GM12878 (cell line): Measurements from ENCODE around the gene FIG4. TPM values are rescaled to one million over a fixed set of nuclear protein-coding genes. Genes with fewer than 3 reads are reported as not detected.

Experiments
- ATAC-seq: fragments of 200-7000 bp; cut with Tn5 transposase; 3 replicates; pipeline ENCODE4 v1.9.1; 2020; ENCODE audit warnings: mild to moderate bottlenecking, moderate library complexity
- BruUV-seq: library from RNA; stranded (reverse); fragments of 400-500 nt; replicated peaks from 2 replicates; lab custom pipeline; 2021; lab: Mats Ljungman, UMichigan
- CTCF ChIA-PET: fragments of 300-600 bp; sonication (Branson Sonifier 250); formaldehyde crosslinking; extraction: SDS; loops from one replicate; lab custom pipeline; 2021; ENCODE audit warnings: inconsistent platforms; lab: Yijun Ruan, JAX
- POLR2A ChIA-PET: fragments of 350-600 bp; formaldehyde crosslinking; extraction: SDS; loops from one replicate; lab custom pipeline; 2021; ENCODE audit warnings: inconsistent platforms; lab: Charles Lee
- RAD21 ChIA-PET: fragments of 300-600 bp; sonication (Branson Sonifier 250); formaldehyde crosslinking; loops from one replicate; lab custom pipeline; 2023; ENCODE audit warnings: antibody characterized with exemption; ENCODE audit not compliant: unreplicated experiment; lab: Charles Lee
- SMC1A ChIA-PET: fragments of 300-600 bp; sonication (Branson Sonifier 250); formaldehyde crosslinking; loops from one replicate; lab custom pipeline; 2023; ENCODE audit not compliant: unreplicated experiment, uncharacterized antibody; lab: Charles Lee
- DNase-seq: peaks from one replicate; pipeline ENCODE4 v3.0.0-alpha.2; 2011; ENCODE audit warnings: low read depth, low spot score
- FAIRE-seq: peaks from 3 replicates; lab custom pipeline; 2011; peaks lifted over from hg19 to GRCh38; lab: Jason Lieb, UNC
- H2AFZ ChIP-seq: 2 replicates; pipeline ENCODE4 v1.6.0; 2011; ENCODE audit warnings: low read depth, low read length, control low read depth; ENCODE audit not compliant: control insufficient read depth
- H3K27ac ChIP-seq: 2 replicates; pipeline ENCODE4 v1.5.1; 2011; ENCODE audit warnings: control low read depth; ENCODE audit not compliant: control insufficient read depth, insufficient read depth
- H3K27me3 ChIP-seq, 2 experiments: replicated peaks in 1 of 2; 2 replicates each; pipeline versions ENCODE4 v1.6.0 to v1.6.1; 2011; ENCODE audit warnings: low read length in 1 of 2; ENCODE audit not compliant: control insufficient read depth in 2 of 2, insufficient read depth in 2 of 2
- H3K36me3 ChIP-seq, 2 experiments: 2 replicates each; pipeline ENCODE4 v1.5.1; 2011; ENCODE audit warnings: low read length in 1 of 2; ENCODE audit not compliant: control insufficient read depth in 2 of 2, insufficient read depth in 2 of 2
- H3K4me1 ChIP-seq: 2 replicates; pipeline ENCODE4 v1.6.1; 2011; ENCODE audit warnings: mild to moderate bottlenecking, low read length, moderate library complexity, mixed read lengths; ENCODE audit not compliant: control insufficient read depth, insufficient read depth
- H3K4me2 ChIP-seq: 2 replicates; pipeline ENCODE4 v1.6.0; 2011; ENCODE audit warnings: control low read depth; ENCODE audit not compliant: control insufficient read depth, insufficient read depth
- H3K4me3 ChIP-seq: fragments of 200-600 bp; sonication (generic); 2 replicates; pipeline ENCODE4 v1.5.1; 2016
- H3K79me2 ChIP-seq: 2 replicates; pipeline ENCODE4 v1.6.0; 2011; ENCODE audit warnings: low read length; ENCODE audit not compliant: control insufficient read depth, insufficient read depth
- H3K9ac ChIP-seq: 2 replicates; pipeline ENCODE4 v1.8.0; 2011; ENCODE audit warnings: low read length, control low read depth, mixed read lengths; ENCODE audit not compliant: control insufficient read depth, insufficient read depth
- H3K9me3 ChIP-seq: replicated peaks from 3 replicates; pipeline ENCODE4 v1.5.1; 2011; ENCODE audit warnings: mild to moderate bottlenecking, low read length; ENCODE audit not compliant: control insufficient read depth, insufficient read depth
- H4K20me1 ChIP-seq: 2 replicates; pipeline ENCODE4 v1.6.0; 2011; ENCODE audit not compliant: control insufficient read depth, insufficient read depth
- CUX1 ChIP-seq: IDR thresholded peaks from 2 replicates; pipeline ENCODE4 v1.6.1; 2012; ENCODE audit warnings: improper control_type of control experiment, low read depth, low read length; ENCODE audit not compliant: insufficient replicate concordance
- ESRRA ChIP-seq: IDR thresholded peaks from 2 replicates; pipeline ENCODE4 v1.6.1; 2012; ENCODE audit warnings: mild to moderate bottlenecking, low read length, improper control_type of control experiment
- FOXM1 ChIP-seq: IDR thresholded peaks from 2 replicates; pipeline ENCODE4 v1.6.1; 2012; ENCODE audit warnings: low read depth, mild to moderate bottlenecking, inconsistent platforms, low read length, moderate library complexity
- KAT2A ChIP-seq: conservative IDR thresholded peaks from 2 replicates; pipeline ENCODE4 v1.6.1; 2011; ENCODE audit warnings: low read depth, low read length; ENCODE audit not compliant: control insufficient read depth
- LARP7 ChIP-seq: fragments of 450-650 bp; IDR thresholded peaks from 2 replicates; pipeline ENCODE4 v1.6.1; 2017; ENCODE audit warnings: mild to moderate bottlenecking
- MYB ChIP-seq: fragments of 150-350 bp; IDR thresholded peaks from 2 replicates; pipeline ENCODE4 v1.6.1; 2014; ENCODE audit warnings: mild to moderate bottlenecking, low read depth, low read length, borderline replicate concordance
- NFYB ChIP-seq: IDR thresholded peaks from 2 replicates; pipeline ENCODE4 v1.6.1; 2011; ENCODE audit warnings: low read depth, mild to moderate bottlenecking, low read length, improper control_type of control experiment, moderate library complexity; ENCODE audit not compliant: insufficient read depth
- SMC3 ChIP-seq: IDR thresholded peaks from 2 replicates; pipeline ENCODE4 v1.6.1; 2011; ENCODE audit warnings: low read length, improper control_type of control experiment, borderline replicate concordance
- ZNF384 ChIP-seq: IDR thresholded peaks from 2 replicates; pipeline ENCODE4 v1.6.1; 2012; ENCODE audit warnings: low read depth, mild to moderate bottlenecking, low read length, improper control_type of control experiment, borderline replicate concordance
- in situ Hi-C: fragments of 300-500 bp; cut with MboI; formaldehyde crosslinking; loops from 9 replicates; pipeline ENCODE4 v1.14.3; 2018; ENCODE audit warnings: mixed read lengths
- intact Hi-C: fragments of 100-400 bp; cut with micrococcal nuclease; formaldehyde crosslinking; loops from one replicate; pipeline ENCODE4 v1.14.2; 2022; ENCODE audit not compliant: unreplicated experiment
- polyA plus RNA-seq, 11 experiments: library from polyadenylated mRNA; depleted of rRNA in 4 of 11; unstranded in 6 of 11; stranded (reverse) in 5 of 11; fragments of >200 nt; fragmentation: Nextera tagmentation in 4 of 11; fragmentation: Illumina TruSeq in 1 of 11; extraction: Ambion mirVana in 4 of 11; extraction: Trizol in 1 of 11; gene quantifications; 1 replicate in 1 of 11; 2 replicates in 10 of 11; pipeline versions ENCODE4 v1.2.1 to v1.2.3, GENCODE V29; 2011 to 2016; ENCODE audit warnings: inconsistent platforms in 2 of 11, missing spikeins in 2 of 11, low read depth in 1 of 11
- total RNA-seq, 4 experiments: library from RNA; depleted of rRNA in 3 of 4; stranded (reverse); fragments of >200 nt in 3 of 4; fragmentation: Illumina TruSeq in 1 of 4; extraction: Trizol in 1 of 4; gene quantifications; 2 replicates each; pipeline versions ENCODE4 v1.2.1 to v1.2.3, GENCODE V29; 2013 to 2021

FIG4 gene
- total and polyA plus RNA-seq, 10 of the 15 experiments (the other 5 are each of a cell fraction or from before 2014, with no cell fraction given): 3.8 to 23.2 (median 11.8) TPM

- no peaks in the 10 kb centered on the region for H3K27me3 ChIP-seq
- RAD21 ChIA-PET: no interaction called here
- no peak for DNase-seq
- H3K9me3 ChIP-seq: no peaks in the 10 kb centered on the region
- H3K27ac ChIP-seq: no peak overlapping the region
- no peak overlapping the region for H3K9ac ChIP-seq
- ATAC-seq: no peak
- no TSS peak for BruUV-seq
- CTCF ChIA-PET: interaction anchor here (0.6 kb wide), 1 partner anchor 1769 kb away, joined by 3 read pairs; no protein-coding TSS in a partner anchor
- FAIRE-seq: no peak
- in situ Hi-C loops (no loop called here), intact Hi-C loops (no loop called here)
- TF ChIP-seq ESRRA (no peak), ZNF384 (no peak), CUX1 (no peak), NFYB (no peak), SMC3 (no peak), LARP7 (no peak), FOXM1 (no peak), MYB (no peak), KAT2A (no peak)
- no peak overlapping the region for H3K4me2 ChIP-seq
- no peaks in the 10 kb centered on the region for H3K79me2 ChIP-seq
- no peaks in the 10 kb centered on the region for H3K4me1 ChIP-seq
- POLR2A ChIA-PET: no interaction called here
- H4K20me1 ChIP-seq: no peaks in the 10 kb centered on the region
- no peaks in the 10 kb centered on the region for H3K36me3 ChIP-seq
- SMC1A ChIA-PET: interaction anchor here (1.1 kb wide), 1 partner anchor 199 kb away, joined by 5 read pairs; no protein-coding TSS in a partner anchor
- no peak overlapping the region for H3K4me3 ChIP-seq
- no peak overlapping the region for H2AFZ ChIP-seq
Measured at GRCh38 chr6:109840034-109840433, 148.9 kb downstream of the FIG4 start.
